Keratinocyte (primary cell): Measurements from ENCODE around the gene OR52E8. TPM values are rescaled to one million over a fixed set of nuclear protein-coding genes. Genes with fewer than 3 reads are reported as not detected.

ENCODE experiments used
- DNase-seq: peaks from one replicate; pipeline ENCODE4 v3.0.0-alpha.2; 2011; ENCODE audit warnings: low read depth, missing footprints, low spot score
- FAIRE-seq: peaks from 2 replicates; lab custom pipeline; 2011; peaks lifted over from hg19 to GRCh38; lab: Jason Lieb, UNC
- H2AFZ ChIP-seq: 2 replicates; pipeline ENCODE4 v1.6.0; 2012; ENCODE audit warnings: low read length, control low read depth, inconsistent platforms; ENCODE audit not compliant: control insufficient read depth
- H3K27ac ChIP-seq: 2 replicates; pipeline ENCODE4 v1.5.1; 2011; ENCODE audit warnings: low read length; ENCODE audit not compliant: control insufficient read depth, insufficient read depth
- H3K27me3 ChIP-seq: 3 replicates; pipeline ENCODE4 v1.6.0; 2011; ENCODE audit warnings: low read length; ENCODE audit not compliant: control insufficient read depth, insufficient read depth; ENCODE audit errors: extremely low read depth
- H3K36me3 ChIP-seq, 2 experiments: 2 replicates in 1 of 2; 3 replicates in 1 of 2; pipeline ENCODE4 v1.5.1; 2011; ENCODE audit warnings: low read length in 2 of 2, mild to moderate bottlenecking in 1 of 2; ENCODE audit not compliant: control insufficient read depth in 2 of 2, insufficient read depth in 2 of 2; ENCODE audit errors: extremely low read depth in 1 of 2
- H3K4me1 ChIP-seq: 3 replicates; pipeline ENCODE4 v1.5.1; 2011; ENCODE audit warnings: low read length; ENCODE audit not compliant: control insufficient read depth, insufficient read depth; ENCODE audit errors: extremely low read depth
- H3K4me2 ChIP-seq: 3 replicates; pipeline ENCODE4 v1.6.0; 2011; ENCODE audit warnings: low read depth, low read length; ENCODE audit not compliant: control insufficient read depth, insufficient read depth; ENCODE audit errors: extremely low read depth
- H3K4me3 ChIP-seq, 3 experiments: fragments of 200-600 bp in 1 of 3; sonication (generic) in 1 of 3; 2 replicates in 2 of 3; 3 replicates in 1 of 3; pipeline ENCODE4 v1.5.1; 2011 to 2016; ENCODE audit warnings: low read length in 3 of 3, mild to moderate bottlenecking in 3 of 3, control low read depth in 2 of 3, inconsistent platforms in 1 of 3, low read depth in 1 of 3, mixed read lengths in 1 of 3, mixed run types in 1 of 3, moderate library complexity in 1 of 3; ENCODE audit not compliant: control insufficient read depth in 2 of 3, insufficient read depth in 2 of 3; ENCODE audit errors: extremely low read depth in 1 of 3
- H3K79me2 ChIP-seq: 2 replicates; pipeline ENCODE4 v1.6.0; 2012; ENCODE audit warnings: low read length; ENCODE audit not compliant: control insufficient read depth, insufficient read depth
- H3K9ac ChIP-seq: 3 replicates; pipeline ENCODE4 v1.6.0; 2011; ENCODE audit warnings: low read length; ENCODE audit not compliant: control insufficient read depth, insufficient read depth; ENCODE audit errors: extremely low read depth
- H3K9me1 ChIP-seq: 3 replicates; pipeline ENCODE4 v1.6.0; 2011; ENCODE audit warnings: low read length; ENCODE audit not compliant: control insufficient read depth, insufficient read depth; ENCODE audit errors: extremely low read depth
- H3K9me3 ChIP-seq: 2 replicates; pipeline ENCODE4 v1.5.1; 2012; ENCODE audit warnings: low read depth, low read length; ENCODE audit not compliant: control insufficient read depth
- H4K20me1 ChIP-seq: 3 replicates; pipeline ENCODE4 v1.6.0; 2011; ENCODE audit warnings: low read length; ENCODE audit not compliant: control insufficient read depth, insufficient read depth; ENCODE audit errors: extremely low read depth
- EZH2 ChIP-seq: IDR thresholded peaks from one replicate; pipeline ENCODE4 v1.6.1; 2012; ENCODE audit warnings: inconsistent platforms, mild to moderate bottlenecking, low read length, moderate library complexity
- dilution Hi-C: fragments of 300-500 bp; cut with MboI; formaldehyde crosslinking; loops from one replicate; pipeline ENCODE4 v1.7.0; 2020; ENCODE audit warnings: low sequenced_read_pairs; ENCODE audit not compliant: extremely low pct_ligation_motif_present
- polyA plus RNA-seq, 5 experiments: library from polyadenylated mRNA; depleted of rRNA in 3 of 5; stranded (reverse) in 3 of 5; stranded (forward) in 1 of 5; unstranded in 1 of 5; fragments of >200 nt; gene quantifications; 1 replicate in 1 of 5; 2 replicates in 3 of 5; 3 replicates in 1 of 5; pipeline versions ENCODE4 v1.2.1 to v1.2.3, GENCODE V29; 2011 to 2012; ENCODE audit warnings: missing spikeins in 2 of 5, low read depth in 1 of 5, low replicate concordance in 1 of 5
- TF ChIP-seq, protein P1 (sequence below), 3 experiments: IDR thresholded peaks in 1 of 3; conservative IDR thresholded peaks in 1 of 3; optimal IDR thresholded peaks in 1 of 3; 2 replicates in 2 of 3; 3 replicates in 1 of 3; pipeline versions ENCODE3 to v1.5.1; 2011; ENCODE audit warnings: low read length in 3 of 3, mild to moderate bottlenecking in 3 of 3, moderate library complexity in 2 of 3, control low read depth in 1 of 3, inconsistent platforms in 1 of 3; ENCODE audit not compliant: insufficient read depth in 2 of 3; ENCODE audit errors: extremely low read depth in 1 of 3

OR52E8 gene
- polyA plus RNA-seq, 1 donor (not counting 4 experiments of a cell fraction or from before 2014, with no cell fraction given): not detected

DNA sequence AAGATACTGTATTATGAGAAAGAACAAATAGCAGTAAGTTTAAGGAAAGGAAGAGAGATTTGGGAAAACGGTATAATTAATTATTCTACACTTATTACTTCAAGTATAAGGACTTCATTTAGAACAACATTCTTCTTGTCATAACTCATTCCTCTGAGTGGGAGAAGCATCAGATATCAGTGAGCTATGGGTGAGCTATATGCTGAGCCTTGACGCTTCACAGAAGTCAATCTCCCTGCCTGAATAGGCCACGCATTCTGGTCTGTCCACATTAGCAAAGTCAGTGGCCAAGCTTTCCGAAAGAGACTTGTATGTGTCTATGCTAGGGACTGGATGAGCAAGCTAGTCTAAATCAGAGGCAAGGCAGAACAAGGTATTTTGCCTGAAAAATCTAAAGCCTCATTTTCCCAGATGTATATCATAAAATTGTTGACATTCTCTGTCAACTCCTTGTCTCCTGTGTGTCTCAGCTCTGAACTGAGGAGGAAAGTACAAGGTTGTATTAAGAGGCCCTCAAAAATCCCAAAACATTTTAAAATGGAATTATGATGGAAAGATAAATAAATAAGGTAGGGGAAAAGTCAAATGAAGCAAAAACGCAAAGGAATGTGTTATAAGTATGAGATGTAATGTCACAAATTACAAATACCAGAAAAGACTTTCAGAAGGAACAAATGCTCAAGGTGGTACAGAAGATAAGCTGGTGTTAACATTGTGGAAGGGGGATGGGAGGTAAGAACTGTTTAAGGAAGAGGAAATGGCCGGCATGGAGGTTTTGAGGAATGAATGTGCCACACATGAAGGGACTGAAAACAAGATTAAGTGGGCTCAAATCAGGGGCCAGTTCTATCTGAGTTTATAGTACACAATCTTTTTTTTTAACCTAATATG is 47.3 kb downstream of the OR52E8 start:
- no peaks in the 10 kb centered on the region for H4K20me1 ChIP-seq
- TF ChIP-seq, protein P1, sequence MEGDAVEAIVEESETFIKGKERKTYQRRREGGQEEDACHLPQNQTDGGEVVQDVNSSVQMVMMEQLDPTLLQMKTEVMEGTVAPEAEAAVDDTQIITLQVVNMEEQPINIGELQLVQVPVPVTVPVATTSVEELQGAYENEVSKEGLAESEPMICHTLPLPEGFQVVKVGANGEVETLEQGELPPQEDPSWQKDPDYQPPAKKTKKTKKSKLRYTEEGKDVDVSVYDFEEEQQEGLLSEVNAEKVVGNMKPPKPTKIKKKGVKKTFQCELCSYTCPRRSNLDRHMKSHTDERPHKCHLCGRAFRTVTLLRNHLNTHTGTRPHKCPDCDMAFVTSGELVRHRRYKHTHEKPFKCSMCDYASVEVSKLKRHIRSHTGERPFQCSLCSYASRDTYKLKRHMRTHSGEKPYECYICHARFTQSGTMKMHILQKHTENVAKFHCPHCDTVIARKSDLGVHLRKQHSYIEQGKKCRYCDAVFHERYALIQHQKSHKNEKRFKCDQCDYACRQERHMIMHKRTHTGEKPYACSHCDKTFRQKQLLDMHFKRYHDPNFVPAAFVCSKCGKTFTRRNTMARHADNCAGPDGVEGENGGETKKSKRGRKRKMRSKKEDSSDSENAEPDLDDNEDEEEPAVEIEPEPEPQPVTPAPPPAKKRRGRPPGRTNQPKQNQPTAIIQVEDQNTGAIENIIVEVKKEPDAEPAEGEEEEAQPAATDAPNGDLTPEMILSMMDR (optimal IDR thresholded peaks at IDR 0.05 in 1 of 3, IDR thresholded peaks at IDR 0.05 in 1 of 3, conservative IDR thresholded peaks at IDR 0.05 in 1 of 3; ENCODE audit: extremely low read depth in 1 of 3, insufficient read depth in 2 of 3, low read length in 3 of 3): no peak
- no peak for TF ChIP-seq EZH2
- no peak overlapping the region for H3K4me2 ChIP-seq
- H3K4me3 ChIP-seq: no peak overlapping the region
- FAIRE-seq: no peak
- no peaks in the 10 kb centered on the region for H3K9me3 ChIP-seq
- no peaks in the 10 kb centered on the region for H3K9me1 ChIP-seq
- peaks cover 3% of the 10 kb centered on the region for H3K4me1 ChIP-seq
- H3K27ac ChIP-seq: no peak overlapping the region
- dilution Hi-C loops: no loop called here
- H3K9ac ChIP-seq: no peak overlapping the region
- DNase-seq: no peak
- H3K79me2 ChIP-seq: no peaks in the 10 kb centered on the region
- H3K27me3 ChIP-seq: peaks cover 5% of the 10 kb centered on the region
- no peak overlapping the region for H2AFZ ChIP-seq
- no peaks in the 10 kb centered on the region for H3K36me3 ChIP-seq

- TF ChIP-seq EZH2: no peak
- TF ChIP-seq, protein P1 (optimal IDR thresholded peaks at IDR 0.05 in 1 of 3, IDR thresholded peaks at IDR 0.05 in 1 of 3, conservative IDR thresholded peaks at IDR 0.05 in 1 of 3; ENCODE audit: extremely low read depth in 1 of 3, insufficient read depth in 2 of 3, low read length in 3 of 3): no peak
- H2AFZ ChIP-seq: peak overlapping the region; percentile 80
- dilution Hi-C loops: no loop called here
- H3K9me3 ChIP-seq: no peaks in the 10 kb centered on the region
- FAIRE-seq (no peak), DNase-seq (no peak)
- no peaks in the 10 kb centered on the region for H4K20me1 ChIP-seq
- H3K36me3 ChIP-seq: no peaks in the 10 kb centered on the region
- H3K9ac ChIP-seq: no peak overlapping the region
- H3K4me3 ChIP-seq: peak overlapping the region; percentile 13 to 68 (median 37)
- peaks cover 3% of the 10 kb centered on the region for H3K4me1 ChIP-seq
- H3K4me2 ChIP-seq: peak overlapping the region; percentile 79
- no peaks in the 10 kb centered on the region for H3K79me2 ChIP-seq
- H3K27ac ChIP-seq: no peak overlapping the region
- H3K9me1 ChIP-seq: no peaks in the 10 kb centered on the region
- peaks cover 5% of the 10 kb centered on the region for H3K27me3 ChIP-seq
Measured at GRCh38 chr11:5809122-5809519, 48.4 kb downstream of the OR52E8 start.
